RPMI8226 (cell line): ENCODE data around the gene RASA3.
"Not testable (repeated sequence)": the region's sequence is repeated elsewhere in the genome, so short reads cannot be mapped to it uniquely, and the experiment has no call there.

ENCODE experiments used
- DNase-seq: peaks from one replicate; pipeline ENCODE4 v3.0.0-alpha.2; 2015

Gene RASA3, protein sequence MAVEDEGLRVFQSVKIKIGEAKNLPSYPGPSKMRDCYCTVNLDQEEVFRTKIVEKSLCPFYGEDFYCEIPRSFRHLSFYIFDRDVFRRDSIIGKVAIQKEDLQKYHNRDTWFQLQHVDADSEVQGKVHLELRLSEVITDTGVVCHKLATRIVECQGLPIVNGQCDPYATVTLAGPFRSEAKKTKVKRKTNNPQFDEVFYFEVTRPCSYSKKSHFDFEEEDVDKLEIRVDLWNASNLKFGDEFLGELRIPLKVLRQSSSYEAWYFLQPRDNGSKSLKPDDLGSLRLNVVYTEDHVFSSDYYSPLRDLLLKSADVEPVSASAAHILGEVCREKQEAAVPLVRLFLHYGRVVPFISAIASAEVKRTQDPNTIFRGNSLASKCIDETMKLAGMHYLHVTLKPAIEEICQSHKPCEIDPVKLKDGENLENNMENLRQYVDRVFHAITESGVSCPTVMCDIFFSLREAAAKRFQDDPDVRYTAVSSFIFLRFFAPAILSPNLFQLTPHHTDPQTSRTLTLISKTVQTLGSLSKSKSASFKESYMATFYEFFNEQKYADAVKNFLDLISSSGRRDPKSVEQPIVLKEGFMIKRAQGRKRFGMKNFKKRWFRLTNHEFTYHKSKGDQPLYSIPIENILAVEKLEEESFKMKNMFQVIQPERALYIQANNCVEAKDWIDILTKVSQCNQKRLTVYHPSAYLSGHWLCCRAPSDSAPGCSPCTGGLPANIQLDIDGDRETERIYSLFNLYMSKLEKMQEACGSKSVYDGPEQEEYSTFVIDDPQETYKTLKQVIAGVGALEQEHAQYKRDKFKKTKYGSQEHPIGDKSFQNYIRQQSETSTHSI

GRCh38 chr13:114132419-114133121, at the start of gene RASA3:
TSS of gene RASA3 (minus strand) at chr13:114132623. CDS start at chr13:114132489, 134 bp downstream.
- peak; percentile 82 for DNase-seq

DNA sequence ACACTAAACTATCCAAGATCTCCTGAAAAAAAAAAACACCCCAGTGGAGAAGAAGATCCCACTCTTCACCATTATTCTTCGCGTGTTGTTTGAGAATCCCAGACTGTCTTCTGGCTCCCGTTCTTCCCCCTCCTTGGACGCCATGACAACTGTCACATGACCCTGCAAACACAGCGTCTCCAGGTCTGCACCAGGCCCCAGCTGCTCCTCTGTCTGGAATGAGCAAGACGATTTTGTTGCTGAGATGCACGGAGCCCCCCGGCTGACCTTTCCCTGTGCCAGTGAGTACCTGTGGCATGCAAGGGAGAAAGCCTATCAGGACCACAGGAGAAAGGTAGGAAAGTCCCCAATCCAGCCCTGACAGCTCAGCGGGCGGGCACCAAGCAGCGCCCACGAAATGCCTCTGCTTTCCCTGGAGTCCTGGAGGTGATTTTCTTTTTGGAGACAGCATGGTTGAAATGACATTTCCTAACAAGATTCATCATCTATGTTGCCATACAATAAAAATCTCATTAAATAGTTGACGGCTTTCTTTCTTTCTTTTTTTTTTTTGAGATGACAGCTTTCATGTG, 46.8 kb upstream of the RASA3 start, which contains the start of gene CFAP97D2:
Gene CFAP97D2 (plus strand): TSS at position 171 of the 572 bp plus-strand sequence. CDS start 74 bp downstream, at position 245.
- DNase-seq = no peak

- no peak for DNase-seq
These were observed 45.0 kb upstream of the RASA3 start for GRCh38 chr13:114177245-114178010.

- not testable (repeated sequence) for DNase-seq
These were observed 44.0 kb upstream of the RASA3 start for GRCh38 chr13:114176359-114176902.

- no peak for DNase-seq
These were observed 42.1 kb upstream of the RASA3 start for GRCh38 chr13:114174529-114174961.

GRCh38 chr13:114173745-114174144, 41.3 kb upstream of the RASA3 start:
- DNase-seq = no peak

- DNase-seq = no peak
These were observed 40.8 kb upstream of the RASA3 start for GRCh38 chr13:114173272-114173671.

GRCh38 chr13:114167885-114168284, 35.5 kb upstream of the RASA3 start:
- DNase-seq = no peak

DNA sequence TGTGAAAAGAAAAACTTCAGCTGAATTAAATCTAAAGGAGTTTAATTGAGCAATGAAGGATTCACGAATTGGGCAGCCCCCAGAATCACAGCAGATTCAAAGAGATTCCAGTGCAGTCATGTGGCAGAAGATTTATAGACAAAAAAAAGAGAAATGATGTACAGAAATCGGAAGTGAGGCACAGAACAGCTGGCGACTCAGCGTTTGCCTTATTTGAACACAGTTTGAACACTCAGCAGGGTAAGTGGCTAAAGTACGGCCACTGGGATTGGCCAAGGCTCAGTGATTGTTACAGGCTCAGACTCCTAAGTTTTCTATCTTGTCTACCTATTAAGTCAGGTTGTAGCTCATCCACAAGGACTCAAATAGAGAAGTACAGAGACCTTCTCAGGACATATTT, 35.0 kb upstream of the RASA3 start:
- DNase-seq = no peak

- DNase-seq = peak; percentile 52
These were observed 34.1 kb upstream of the RASA3 start for GRCh38 chr13:114166381-114167131.

DNA sequence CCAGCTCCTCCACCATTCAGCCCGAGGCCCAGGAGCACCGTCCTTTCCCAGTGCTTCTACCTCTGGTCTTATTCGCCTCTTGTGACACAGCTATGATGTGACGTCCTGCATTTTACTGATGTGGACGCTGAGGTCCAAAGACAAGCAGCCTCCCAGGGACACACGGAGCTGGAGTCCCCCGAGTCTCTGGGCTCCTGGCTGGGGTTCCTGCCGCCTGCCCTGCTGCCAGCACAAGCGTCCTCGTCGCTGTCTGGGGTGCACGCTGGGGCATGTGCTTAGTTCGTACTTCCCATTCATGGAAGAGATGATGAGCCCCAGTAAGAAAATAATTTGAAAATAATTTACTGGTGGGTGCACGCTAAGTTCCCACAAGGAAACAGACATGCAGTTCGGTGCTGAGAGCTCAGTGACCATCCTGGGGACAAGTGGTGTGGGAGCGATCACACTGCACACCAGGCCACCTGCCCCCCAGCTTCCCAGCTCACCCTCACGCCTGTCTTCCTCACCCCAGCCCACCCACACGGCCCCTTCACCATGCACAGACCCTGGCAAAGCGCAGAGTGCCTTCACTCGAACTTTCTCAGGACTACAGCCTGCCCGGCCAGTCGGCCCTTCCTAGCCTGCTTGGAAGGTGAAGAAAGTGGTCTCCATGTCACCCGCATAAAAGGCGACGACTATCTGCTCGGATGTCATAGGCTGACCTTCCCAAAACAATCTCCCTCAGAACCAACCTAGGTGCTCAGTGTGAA, 32.4 kb upstream of the RASA3 start:
- no peak for DNase-seq

DNA sequence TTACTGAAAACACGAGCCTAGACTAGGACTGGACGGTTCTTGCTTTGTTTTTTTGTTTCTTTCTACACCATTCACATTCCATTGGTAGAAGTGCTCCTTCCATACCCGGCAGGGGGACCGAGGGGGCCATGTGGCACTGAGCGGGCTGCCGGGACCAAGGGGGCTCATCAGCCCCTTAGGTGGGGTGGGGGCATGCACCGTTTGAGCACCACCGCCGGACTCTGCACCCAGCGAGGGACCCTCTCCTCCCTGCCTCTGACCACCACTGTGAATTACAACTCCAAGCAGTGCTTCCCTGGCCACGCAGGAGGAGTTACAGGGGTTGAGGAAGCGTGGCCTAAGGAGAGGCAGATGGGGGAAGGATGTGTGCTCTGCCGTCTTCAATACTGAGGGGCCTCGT, 31.6 kb upstream of the RASA3 start:
- no peak for DNase-seq

DNA sequence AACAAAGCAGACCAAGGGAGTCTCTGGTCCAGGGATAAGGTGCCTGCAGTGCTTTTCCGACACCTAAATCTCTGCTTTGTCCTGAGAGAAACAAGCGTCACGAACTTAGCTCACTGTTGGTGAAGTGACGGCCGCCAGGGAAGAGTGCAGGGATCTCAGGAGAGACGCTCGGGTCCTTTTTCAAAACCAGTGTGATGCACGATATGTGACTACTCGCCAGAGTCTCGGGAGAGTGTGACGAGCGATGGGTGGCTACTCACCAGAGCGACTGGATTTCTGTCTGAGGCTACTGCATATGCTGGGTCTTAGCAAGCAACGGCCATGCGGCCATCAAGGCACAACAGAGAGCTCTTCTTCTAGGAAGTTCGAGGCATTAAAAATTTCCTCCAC, 30.1 kb upstream of the RASA3 start:
- no peak for DNase-seq

DNA sequence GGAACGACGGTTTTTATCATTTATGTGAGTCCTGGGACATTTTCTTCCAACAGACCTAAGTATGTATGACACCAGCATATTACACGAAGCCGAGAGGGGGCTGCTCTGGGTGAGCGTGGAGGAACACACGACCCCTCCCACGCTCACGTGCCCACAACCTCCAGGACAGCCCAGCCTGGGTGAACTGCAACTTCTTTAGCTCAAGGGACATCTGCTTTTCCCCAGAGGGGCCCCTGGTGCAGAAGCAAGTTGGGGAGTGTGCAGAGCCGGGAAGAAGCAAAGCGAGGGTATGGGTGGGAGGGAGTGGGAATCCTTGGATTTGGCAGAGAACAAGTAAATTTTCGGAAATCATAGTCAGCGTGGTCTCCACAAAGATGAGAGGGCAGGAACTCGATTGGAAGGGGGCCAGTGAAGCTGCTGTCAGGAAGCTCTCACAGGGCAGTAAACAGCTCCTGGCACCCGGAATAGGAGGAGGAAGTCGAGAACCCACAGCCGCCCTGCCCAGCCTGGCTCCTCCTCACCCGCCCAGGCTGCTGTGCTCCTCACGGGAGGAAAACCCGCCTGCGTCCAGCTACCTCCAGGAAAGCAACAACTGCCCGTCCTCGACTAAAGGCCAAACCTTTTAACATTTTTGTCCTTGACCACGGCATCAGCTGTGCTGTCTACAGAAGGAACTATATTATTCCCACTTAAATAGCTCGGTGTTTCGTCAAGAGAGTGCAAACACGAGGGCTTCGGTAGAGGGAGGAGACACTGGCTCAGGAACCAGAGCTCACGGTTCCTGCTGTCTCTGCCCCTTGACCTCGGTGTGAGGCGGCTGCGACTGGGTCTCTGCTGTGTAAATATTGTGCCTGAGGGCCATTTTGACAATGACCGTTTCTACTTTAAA, 29.5 kb upstream of the RASA3 start:
- peak; percentile 50 for DNase-seq

GRCh38 chr13:114161028-114161556, 28.7 kb upstream of the RASA3 start:
- no peak for DNase-seq

DNA sequence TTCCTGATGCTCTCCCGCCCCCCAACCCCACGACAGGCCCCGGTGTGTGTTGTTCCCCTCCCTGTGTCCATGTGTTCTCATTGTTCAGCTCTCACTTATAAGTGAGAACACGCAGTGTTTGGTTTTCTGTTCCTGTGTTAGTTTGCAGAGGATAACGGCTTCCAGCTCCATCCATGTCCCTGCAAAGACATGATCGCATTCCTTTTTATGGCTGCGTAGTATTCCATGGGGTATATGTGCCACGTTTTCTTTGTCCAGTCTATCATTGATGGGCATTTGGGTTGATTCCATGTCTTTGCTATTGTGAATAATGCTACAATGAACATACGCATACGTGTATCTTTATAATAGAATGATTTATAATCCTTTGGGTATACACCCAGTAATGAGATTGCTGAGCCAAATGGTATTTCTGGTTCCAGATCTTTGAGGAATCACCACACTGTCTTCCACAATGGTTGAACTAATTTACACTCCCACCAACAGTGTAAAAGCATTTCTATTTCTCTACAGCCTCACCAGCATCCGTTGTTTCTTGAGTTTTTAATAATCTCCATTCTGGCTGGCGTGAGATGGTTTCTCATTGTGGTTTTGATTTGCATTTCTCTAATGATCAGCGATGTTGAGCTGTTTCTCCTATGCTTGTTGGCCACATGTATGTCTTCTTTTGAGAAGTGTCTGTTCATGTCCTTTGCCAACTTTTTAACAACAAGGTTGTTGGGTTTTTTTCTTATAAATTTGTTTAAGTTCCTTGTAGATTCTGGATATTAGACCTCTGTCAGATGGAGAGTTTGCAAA, 26.6 kb upstream of the RASA3 start:
- not testable (repeated sequence) for DNase-seq

- no peak for DNase-seq
These were observed 25.6 kb upstream of the RASA3 start for GRCh38 chr13:114157869-114158495.
